ENCODE data around the gene PLB1. TPM values are rescaled to one million over a fixed set of nuclear protein-coding genes. Genes with fewer than 3 reads are reported as not detected.
"Not testable (repeated sequence)": the region's sequence is repeated elsewhere in the genome, so short reads cannot be mapped to it uniquely, and the experiment has no call there.

The PLB1 gene
- total RNA-seq, 1 experiment from 2014 or later, result 1.0 TPM

DNA sequence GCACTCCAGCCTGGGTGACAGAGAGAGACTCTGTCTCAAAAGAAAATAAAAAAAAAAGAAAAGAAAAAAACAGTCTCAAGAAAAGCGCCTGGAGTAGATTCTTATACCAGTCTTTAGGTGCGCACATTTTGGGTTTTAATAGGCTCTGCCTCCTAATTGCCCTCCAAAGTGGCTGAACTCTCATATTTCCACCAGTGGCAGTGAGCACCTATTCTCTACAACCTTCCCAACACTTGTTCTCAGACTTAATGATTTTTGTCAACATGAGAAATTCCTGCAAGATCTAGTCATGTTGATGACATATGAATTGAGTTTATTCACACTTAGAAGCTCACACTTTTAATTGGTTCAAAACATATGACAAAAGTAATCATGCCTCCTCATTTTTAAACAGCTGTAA, 39.0 kb downstream of the PLB1 start:
- DNase-seq (ENCODE audit: low spot score), result no peak

DNA sequence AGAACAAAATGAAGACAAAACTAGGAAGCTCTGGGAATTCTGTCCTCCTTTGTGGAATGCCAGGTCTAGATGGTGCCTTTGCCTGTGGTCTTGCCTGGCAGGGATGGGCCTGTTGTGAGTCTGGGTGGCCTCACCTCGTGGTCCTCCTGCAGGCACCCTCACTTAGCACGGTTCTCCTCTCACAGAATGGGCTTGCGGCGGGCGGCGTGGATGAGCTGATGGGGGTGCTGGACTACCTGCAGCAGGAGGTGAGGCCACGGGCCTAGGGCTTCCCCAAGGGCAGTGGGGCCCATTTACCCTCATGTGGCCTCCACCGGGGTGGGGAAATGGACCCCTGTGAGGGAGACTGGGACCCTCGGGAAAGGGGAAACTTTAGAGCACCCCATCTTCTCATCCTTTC, 42.3 kb downstream of the PLB1 start:
- no peak for DNase-seq (ENCODE audit: low spot score)

DNA sequence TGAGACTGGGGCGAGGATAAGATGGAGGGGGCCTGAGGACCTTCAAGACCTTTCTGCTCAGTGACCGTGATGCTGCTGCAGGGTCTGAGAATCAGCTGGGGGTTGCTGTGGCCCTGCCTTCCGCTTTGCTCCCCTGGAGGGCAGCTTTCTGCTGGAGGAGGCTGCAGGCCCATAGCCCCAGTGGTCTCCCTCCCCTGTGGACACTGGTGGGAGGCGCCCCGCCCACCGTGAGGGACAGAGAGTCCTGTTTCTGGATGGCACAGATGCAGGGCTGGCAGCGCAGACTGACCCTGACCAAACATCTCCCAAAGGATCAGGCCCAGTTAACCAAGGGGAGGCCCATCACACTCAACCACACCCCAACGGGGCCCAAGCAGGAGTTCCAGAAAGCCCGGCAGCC, 42.8 kb downstream of the PLB1 start:
- DNase-seq (ENCODE audit: low spot score), result no peak

DNA sequence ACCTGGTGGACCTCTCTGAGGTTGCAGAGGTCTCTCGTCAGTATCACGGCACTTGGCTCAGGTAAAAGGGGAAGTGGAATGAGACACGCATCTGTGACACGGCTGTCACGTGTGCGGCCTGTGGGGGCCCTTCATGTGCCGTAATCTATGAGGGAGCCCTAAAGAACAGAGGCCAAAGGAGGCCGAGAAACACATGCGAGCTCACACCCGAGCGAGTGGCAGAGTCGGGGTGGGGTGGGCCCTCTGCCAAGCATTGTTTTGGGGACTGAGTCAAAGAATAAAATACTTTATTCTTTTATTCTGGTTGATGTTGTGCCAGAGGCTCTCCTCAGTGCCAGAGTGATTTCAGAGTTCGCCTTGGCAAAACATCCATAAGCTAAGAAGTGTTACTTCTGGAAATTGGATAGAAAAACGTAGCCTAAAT, 43.3 kb downstream of the PLB1 start:
- no peak for DNase-seq (ENCODE audit: low spot score)

DNA sequence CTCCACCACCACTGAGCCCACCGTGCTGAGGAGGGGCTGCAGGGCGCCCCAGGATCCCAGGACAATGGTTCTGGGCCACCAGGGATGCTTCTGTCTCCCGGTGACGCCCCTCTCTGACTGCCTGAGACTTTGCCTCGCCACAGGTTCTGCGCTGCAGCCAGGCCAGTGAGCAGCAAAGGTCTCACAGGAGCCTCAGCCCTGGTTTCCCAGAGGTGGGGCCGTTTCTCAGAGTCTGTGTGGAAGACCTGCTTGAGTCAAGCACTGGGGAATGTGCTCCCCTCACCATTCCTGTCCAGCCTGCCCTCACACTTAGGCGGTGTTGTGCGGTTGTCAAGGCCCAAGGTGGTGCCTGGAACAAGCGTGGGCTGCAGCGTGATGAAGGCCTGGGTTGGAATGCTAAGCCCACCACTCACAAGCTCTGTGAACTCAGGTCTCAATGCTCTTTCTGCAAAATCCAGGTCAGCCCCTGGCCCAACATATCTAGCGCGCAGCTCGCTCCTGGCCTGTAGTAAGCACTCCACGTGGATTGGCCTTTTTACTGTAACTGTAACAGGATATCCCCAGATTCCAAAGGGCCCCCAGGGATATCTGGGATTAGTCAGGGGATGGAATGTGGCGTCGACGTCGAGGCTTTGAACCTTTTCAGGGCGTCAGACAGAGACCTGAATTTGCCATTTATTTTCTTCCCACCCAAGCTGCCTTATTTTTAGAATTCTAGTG, 47.6 kb downstream of the PLB1 start:
- no peak for DNase-seq (ENCODE audit: low spot score)

DNA sequence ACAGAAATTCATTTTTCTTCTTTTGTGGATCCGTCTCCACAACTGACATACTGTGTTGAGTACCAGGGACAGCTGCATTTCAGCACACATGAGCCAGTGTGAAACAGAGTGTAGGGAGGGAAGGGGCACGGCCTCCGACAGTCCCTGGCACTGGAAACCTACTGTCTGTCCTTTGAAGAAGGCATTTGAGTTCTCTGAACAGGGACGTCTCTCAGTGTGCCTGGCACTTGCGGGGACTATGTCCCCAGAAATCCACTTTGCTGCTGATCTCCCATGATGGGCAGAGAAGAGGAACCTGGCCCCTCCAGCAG, 48.1 kb downstream of the PLB1 start:
- DNase-seq (ENCODE audit: low spot score), result no peak

DNA sequence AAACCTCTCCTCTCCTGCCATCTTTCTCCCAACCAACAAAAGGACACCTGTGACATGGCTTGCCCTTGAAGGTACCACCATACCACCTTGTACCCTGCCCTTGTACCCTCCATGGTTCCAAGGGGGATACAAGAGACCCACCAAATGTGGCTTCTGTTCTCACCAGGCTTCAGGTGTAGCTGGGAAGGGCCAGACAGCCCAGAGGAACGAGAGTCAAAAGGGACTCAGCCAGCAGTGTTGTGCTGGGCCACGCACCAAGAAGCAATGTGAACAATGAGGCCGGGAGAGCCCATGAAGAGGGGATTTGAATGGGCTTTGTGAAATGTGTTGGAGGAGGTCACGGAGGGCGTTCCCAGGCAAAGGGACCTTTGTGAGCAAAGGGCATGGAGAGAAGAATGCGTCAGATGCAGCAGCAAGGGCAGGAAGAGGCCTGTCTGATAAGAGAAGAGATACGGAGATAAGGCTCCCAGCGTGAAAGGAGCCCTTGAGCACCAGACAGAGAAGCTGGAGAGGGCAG, 48.6 kb downstream of the PLB1 start:
- peak; percentile 25 for DNase-seq (ENCODE audit: low spot score)

DNA sequence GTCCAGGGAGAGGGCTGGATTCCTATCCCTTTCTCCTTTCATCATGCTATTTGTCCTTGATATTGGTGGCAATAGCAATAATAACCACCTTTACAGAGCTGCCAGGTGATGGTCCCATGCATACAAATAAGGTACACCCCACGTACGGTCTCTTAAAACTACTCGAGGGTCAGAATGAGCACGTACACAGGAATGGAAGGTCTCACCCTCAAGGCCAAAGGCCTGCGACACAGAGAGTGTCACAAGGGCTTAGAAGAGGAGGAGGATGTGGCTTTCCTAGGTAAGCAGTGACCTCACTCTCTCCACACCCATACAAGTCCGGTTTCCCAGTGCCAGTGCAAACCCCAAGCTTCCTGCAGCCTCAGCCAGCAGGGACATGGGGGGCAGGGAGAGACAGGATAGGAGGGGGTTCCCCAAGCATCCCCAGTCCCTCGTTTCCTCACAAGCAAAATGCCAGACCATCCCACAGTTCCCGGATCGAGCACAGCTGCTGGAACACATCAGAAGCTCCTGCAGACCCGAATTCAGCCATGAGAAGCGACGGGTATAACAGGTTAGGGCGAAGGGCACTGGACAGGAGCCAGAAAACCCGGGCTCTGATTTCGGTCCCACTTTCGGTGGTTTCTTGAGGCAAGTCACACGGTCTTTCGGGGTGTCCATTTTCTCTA, 49.2 kb downstream of the PLB1 start:
- DNase-seq (ENCODE audit: low spot score), result peak; percentile 70

DNA sequence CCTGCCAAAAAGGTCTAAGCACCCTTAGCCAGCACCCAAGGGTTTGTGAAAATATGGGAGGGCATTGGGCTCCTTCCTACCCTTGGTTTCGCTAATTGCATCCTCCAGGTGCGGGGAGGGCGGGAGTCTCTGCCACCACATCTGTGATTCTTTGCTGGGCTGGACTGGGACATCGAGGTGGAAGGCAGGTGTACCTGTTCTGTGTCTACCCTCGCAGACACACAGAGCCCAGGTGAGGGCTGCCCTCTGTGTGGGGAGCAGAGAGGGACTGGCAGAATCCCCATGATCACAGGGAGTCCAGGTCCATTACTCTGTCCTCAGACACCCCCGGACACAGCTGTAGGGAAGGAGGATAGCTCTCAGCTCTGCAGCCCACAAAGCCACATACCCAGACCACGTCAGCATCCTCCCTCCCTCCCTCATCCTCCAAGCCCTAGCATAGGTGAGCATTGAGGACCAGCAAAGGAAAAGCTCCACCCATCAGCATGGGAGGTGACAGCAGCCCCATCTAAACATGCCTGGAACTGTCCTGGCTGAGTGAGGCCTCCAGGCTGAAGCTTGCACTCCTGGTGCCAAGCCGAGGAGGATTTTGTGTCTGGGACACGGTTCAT, 49.8 kb downstream of the PLB1 start:
- no peak for DNase-seq (ENCODE audit: low spot score)

DNA sequence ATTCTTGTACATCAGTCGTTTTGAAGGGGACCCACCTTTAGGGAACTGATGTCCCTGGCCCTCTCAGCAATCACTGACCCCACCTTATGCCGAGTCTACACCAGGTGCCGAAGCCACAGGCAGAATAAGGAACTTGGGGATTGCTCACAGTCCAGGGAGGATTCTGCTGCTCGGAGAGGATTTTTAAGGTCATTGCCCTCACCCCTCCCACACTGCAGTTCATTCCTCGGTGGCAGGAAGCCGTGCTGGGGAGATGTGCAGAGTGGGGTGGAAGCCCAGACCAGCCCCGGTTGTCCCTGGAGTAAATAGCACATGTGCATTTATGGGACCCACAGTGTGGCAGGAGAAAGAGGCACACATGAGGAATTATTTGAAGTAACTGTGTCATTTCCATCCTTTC, 50.4 kb downstream of the PLB1 start:
- no peak for DNase-seq (ENCODE audit: low spot score)

DNA sequence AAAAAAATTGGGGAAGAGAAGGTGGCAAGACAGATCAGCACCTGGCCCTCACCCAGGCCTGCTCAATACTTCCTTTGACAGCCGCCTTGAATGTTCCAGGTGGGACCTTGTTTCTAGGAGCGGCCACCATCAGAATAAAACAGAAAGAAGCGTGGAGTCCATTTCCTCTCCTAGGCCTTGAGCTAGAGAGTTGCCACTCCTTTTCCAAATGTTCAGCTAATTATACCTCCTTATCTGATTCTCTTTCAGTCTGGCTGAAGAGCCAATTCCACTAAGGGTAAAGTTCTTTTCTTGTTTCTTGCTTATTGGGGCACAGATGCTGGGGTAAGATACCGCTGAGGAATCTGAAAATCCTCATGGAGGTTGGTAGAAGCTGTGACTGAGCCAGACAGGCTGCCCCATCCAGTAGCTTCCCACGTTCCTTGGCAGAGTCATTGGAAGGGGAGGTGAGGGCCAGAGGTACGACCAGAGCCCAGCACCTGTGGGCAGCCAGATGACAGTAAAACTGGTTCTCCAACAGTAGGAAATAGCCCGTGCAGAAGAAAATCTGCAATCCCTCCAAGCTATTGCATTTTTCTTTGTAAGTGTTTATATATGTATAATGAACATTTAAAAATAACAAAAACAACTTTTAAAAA, 51.5 kb downstream of the PLB1 start:
- DNase-seq (ENCODE audit: low spot score), result no peak

DNA sequence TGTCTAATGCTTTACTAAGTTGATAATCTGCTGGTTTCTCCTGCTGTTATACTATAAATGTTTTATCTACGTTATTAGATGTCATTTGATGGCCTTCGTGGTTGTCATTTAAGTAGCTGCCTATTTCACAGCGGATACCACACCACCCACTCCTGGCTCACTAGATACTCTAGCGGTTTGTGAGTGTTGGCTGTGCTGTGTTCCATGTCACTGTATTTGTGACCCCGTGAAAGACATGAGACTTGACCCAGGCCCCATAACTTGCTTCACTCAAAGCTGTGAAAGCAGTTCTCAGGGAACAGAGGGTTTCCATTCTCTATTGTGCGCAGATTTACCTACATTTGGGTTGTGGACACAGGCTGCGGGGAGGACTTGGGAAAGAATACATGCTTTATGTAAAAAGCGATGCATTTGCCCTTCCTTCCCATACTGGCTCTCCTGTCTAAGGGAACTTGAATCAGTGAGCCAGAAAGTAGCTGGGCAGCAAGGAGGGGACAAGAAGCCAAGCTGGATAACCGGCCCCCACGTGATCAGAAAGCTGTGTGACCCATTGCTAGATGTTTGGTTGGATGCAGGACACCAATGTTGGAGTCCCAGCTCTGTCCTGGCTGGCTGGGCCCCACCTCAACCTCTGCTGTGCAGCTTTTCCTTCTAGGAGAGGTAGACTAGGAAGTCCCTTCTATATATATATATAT, 52.2 kb downstream of the PLB1 start:
- DNase-seq (ENCODE audit: low spot score), result no peak

DNA sequence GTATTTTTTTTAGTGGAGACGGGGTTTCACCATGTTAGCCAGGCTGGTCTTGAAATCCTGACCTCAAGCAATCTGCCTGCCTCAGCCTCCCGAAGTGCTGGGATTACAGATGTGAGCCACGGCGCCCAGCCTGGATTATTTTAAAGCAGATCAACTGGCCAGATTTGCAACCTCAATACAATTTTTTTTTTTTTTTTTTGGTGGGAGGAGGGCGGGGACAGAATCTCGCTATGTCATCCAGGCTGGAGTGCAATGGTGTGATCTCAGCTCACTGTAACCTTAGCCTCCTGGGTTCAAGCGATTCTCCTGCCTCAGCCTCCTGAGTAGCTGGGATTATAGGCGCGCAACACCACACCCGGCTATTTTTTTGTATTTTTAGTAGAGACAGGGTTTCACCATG, 54.5 kb downstream of the PLB1 start:
- DNase-seq (ENCODE audit: low spot score), result not testable (repeated sequence)

DNA sequence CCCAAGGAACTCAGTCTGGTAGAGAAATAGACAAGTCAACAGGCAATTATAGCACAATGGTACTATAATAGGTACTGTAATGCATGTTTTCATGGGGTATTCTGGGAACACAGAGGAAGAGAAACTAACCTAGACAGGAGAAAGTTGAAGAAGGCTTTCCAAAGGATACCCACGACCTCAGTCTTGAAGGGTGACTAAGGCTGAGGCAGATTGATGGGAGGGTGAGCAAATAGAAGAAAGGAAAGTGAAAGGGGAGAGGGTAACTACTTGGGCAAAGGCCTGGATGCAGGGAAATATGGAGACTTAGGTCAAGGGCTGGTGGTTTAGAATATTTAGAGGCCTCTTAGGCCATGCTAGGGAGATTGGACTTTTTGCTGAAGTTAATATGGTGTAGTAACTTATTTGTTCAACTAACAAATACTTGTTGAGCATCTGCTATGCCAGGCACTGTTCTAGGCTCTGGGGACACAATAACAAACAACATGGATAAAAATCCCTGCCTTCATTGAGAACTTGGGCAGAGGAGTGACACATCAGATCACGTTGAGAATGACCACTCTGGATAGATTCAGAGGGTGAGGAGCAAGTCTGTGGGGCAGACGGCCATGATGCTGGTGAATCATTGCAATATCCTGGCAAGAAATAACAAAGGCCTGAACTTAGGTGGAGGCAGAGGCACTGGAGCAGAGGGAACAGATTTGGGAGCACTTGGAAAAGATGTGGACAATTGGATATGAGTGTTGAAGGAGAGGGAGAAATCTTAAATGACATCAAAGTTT, 56.4 kb downstream of the PLB1 start:
- DNase-seq (ENCODE audit: low spot score), result peak; percentile 23

DNA sequence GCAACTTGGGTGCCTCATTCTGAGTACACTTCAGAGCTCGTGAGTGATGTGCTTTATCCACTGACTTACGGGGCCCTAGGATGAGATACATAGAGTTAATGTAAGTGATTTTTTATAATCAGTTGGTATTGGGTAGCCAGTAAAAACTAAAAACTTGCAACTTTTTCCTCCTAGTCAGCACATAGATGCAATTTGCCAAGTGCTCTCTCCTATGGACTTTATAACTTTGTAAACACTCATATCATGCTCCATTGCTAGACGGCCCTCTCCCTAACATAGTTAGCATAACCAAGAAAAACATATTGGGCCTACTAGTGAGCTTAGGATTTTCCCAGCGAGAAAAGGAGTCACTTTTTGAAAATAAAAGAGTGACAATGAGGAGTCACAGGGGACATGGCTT, 60.4 kb downstream of the PLB1 start:
- no peak for DNase-seq (ENCODE audit: low spot score)

DNA sequence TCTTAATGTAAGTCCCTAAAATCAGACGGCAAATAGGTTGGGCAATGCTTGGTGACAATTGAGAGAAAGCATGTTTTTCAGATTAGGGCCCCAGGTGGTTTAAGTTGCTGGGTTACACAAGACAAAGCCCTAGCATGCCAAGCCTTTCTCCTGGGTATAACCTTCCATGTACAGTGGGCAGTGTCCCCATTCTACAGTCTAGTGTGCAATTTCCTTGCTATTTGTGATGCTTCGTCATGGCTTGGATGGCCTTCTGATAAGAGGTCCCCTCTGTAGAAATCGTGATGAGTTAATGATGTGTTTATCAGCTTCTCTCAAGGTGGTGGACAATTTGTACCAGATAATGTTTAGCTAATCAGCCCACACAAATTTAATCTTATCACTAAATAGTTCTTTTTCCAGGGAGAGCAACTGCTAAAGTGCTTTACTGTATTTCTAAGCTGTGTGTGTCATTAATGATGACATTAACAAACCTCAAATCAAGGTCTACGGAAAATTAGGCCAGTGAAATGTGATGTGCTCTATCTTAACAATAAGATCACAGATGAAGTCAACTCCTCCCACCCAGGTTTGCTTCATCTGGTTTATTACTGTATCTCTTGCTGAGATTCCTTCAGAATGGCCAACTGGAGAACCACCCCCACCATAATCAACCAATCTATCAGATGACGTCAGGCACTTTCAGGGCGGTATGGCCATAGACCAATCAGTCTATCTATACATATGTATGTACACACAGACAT, 61.7 kb downstream of the PLB1 start:
- no peak for DNase-seq (ENCODE audit: low spot score)

DNA sequence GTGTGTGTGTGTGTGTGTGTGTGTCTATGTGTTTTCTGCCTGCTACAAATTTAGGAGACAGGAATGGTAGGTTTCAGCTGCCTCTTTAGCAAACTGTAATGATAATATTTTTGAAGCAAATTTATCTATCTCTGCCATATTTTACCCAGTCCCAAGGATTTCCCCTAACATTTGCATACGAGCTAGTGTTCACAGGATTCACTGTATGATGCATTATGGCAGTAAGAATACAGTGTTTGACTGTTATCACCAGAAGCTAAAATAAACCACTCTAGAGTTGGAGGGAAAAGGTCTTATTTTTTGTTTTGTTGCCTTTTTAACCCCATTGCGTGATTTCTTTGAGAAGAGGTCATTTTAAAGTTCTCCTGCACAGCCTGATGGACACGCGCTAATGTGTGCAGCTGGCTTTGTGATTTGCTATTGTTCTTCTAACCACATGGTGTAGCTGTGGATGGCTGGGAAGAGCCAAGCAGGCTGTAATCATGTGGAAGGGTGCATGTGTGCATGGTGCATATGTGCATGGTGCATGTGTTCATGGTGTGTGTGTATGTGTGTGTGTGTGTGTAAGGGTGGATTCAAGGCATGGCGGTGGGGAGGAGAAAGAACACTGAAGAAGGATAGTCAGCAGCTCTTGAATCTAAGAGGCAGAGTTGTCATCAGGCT, 62.4 kb downstream of the PLB1 start:
- no peak for DNase-seq (ENCODE audit: low spot score)

DNA sequence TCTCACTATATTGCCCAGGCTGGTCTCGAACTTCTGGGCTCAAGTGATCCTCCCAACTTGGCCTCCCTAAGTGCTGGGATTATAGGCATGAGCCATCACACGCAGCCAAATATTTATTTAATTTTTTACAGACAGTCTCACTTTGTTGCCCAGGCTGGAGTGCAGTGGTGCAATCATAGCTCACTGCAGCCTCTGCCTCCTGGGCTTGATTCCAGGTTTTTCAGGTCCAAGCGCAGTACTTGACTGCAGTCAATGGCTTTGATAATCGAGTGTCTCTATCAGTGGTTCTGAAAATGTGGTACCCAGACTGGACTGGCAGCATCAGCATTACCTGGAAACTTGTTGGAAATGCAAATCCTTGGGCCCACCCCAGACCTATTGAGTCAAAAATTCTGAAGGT, 63.1 kb downstream of the PLB1 start:
- no peak for DNase-seq (ENCODE audit: low spot score)

DNA sequence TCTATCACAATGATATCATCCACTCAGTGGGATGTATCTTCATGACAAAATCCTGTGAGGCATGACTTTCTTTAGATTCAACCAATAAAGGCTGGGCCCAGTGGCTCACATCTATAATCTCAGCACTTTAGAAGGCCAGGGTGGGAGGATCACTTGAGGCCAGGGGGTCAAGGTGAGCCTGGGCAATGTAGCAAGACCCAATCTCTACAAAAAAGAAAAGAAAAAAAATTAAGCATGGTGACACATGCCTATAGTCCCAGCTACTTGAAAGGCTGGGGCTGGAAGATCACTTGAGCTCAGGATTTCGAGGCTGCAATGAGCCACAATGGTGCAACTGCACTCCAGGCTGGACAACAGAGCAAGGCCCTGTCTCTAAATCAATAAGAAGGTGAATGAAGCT, 68.0 kb downstream of the PLB1 start:
- no peak for DNase-seq (ENCODE audit: low spot score)

DNA sequence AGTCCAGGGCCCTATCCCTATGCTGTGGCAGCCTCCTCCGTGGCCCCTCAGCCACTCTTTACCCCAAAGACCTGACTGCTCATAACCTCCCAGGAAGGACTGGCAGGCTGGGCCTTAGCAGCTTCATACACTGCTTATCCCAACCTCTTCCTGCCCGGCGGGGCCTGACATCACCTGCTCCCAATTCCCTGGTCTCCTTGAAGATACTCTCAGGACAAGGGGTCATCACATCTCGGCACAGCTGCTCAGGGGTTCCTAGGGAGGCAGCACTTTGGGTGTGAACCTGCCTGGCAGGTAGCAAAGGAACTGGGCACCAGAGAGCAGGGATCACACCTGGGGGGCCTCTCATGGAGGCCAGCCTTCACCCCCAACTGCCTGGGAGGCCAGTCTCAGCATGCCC, 68.5 kb downstream of the PLB1 start:
- no peak for DNase-seq (ENCODE audit: low spot score)

Data from A172 (cell line).